ENCODE data around the gene CCDC134.

CCDC134 gene

DNA sequence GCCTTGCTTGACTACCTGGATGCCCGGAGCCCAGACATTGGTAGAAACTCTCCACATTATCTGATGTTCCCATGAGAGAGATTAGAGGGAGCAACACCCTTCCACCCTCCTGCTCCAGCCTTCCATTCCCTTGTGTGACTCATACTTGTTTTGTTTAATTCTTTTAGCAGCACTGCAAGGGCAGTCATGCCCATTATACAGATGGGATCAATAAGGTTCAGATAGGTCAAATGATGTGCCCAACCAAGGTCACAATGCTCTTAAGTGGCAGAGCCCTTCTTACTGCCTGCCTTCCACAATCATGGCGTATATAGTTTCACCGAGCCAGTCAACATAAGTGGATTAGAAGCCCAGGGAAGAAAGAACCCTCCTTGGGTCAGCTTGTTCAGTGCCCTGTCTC lies 6.6 kb upstream of the CCDC134 start:
- no peak for DNase-seq

GRCh38 chr22:41798736-41799135 lies 1.7 kb upstream of the CCDC134 start:
- DNase-seq = no peak

DNA sequence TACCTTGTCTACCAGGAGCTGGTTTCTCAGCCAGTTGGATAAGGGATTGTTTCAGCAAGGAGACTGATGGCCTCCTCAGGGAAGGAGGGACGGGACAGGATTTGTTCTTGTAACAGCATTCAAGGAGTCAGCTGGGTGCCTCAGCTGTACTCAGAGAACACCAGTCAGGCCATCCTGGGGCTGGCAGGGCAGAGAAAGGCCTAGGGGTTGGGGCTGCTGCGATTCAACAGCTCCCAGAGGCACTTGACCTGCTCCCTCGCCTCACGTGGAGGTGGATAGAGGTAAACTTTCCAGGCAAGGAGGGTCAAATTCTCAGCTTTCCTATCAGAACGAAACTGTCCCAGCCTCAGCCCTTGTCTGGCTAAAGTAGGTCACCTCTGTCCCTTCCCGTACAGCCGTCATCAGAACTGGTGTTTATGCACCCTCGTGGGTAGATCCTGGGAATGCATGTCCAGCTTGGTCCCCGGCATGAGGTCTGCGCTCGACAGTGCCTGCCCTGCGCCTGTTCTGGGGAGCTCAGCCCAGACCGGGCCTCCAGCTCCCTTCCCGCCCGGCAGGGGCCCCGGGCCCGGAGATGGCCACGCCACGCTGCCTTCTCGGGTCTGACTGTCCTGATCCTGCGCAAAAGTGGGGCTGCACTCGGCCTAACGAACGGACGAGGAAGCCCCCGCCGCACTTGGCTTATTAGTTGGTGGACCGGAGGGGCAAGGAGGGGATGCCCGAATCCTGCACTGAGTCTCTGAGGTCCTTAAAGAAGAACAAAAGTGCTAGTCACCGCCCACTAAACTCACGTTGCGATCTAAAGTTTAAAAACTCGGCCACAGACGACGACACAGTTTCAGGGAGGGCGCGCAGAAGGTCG lies 762 bp upstream of the CCDC134 start:
- DNase-seq = no peak

DNA sequence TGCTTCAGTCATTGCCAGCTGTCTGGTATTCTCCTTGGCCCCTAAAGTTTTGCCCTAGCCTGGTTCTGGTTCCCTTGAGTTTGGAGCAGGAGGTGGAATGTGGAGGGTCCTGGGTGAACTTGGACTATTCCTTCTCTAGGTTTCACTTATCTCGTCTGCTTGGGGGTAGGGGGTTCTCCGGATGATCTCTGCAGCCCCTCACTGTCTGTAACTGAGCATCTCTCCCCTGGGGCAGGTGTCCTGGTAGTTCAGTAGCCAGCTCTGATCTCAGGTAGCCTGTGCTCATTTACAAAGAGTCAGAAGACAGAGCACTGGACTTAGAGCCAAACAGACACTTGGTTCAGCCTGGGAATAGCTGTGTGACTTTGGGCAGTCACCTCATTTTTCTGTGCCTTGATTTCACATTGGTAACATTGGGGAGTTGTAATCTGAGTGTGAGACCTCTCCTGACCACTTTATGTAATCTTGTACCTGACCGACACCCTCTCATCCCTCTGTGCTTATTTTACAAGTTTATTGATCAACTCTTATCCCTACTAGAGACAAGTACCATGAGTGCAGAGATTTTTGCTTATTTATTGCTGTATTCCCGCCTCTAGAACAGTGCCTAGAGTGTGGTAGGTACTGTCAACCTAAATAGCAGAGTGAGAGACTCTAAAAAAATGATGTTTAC lies 804 bp downstream of the CCDC134 start:
- DNase-seq = no peak

DNA sequence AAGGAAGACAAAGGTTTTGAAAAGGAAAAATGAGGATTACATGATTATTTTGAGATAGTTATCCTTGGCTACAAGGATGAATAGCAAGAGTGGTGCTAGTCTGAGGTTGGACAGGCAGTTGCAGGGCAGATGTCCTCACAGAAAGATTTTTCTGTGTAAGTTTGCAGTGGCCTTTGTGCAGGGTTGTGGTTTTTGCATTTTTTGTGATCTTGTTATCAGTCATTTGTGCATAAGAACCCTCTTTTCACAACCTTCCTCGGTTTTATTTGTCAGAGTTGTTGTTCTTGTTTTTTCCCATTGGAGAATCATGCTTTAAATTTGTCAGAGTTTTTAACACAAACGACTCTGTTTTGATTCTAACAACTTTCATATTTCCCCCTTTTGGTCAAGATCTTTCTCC lies 1.4 kb downstream of the CCDC134 start:
- DNase-seq = no peak

DNA sequence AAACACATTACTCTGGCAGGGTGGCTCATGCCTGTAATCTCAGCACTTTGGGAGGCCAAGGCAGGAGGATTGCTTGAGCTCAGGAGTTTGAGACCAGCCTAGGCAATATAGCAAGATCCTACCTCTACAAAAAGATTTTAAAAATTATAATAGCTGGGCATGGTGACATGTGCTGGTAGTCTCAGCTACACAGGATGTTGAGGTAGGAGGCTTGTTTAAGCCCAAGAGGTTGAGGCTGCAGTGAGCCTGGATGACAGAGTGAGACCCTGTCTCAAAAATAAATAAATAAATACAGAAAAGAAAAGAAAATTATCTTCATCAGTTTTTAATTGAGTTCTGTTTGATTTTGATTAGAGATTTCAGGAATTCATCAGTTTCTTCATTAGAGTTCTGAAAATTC lies 5.2 kb downstream of the CCDC134 start:
- no peak for DNase-seq

DNA sequence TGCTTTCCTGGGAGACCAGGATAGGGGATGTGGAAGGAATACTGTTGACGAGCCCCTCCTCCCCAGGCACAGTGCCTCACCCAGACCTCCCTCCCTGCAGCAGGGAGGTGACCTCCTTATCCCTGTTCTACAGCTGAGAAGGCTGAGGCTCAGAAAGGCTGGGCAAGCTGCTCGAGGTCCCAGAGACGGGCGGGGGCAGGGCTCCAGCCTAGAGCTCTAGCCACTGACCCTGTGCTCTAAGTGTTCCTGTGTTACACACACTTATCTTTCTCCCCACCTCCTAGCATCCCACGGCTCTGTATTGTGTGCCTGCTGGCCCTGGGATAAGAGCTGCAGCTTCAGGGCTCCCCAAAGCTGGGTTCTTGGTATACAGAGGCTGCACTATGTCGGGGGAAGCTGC lies 7.9 kb downstream of the CCDC134 start:
- DNase-seq = no peak

DNA sequence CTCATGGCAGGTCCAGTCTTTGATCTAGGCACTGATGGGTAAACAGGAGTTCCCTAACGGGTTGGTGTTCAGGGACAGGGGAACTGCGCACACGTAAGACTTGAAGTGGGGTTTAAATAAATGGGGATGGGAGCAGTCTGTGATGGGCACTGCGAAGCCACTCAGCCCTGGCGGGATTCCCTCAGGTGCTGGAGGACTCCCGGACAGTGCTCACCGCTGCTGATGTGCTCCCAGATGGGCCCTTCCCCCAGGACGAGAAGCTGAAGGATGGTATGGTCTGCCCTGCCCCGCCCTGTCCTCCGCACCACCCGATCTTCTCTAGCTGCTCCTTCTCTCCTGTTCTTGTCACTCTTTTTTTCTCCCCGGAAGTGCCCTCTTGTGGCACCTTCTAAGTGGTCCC lies 9.5 kb downstream of the CCDC134 start:
- DNase-seq = no peak

- DNase-seq = no peak
These were observed 12.5 kb downstream of the CCDC134 start for GRCh38 chr22:41812805-41813545.

GRCh38 chr22:41813726-41814410 lies 13.4 kb downstream of the CCDC134 start:
- DNase-seq = no peak

DNA sequence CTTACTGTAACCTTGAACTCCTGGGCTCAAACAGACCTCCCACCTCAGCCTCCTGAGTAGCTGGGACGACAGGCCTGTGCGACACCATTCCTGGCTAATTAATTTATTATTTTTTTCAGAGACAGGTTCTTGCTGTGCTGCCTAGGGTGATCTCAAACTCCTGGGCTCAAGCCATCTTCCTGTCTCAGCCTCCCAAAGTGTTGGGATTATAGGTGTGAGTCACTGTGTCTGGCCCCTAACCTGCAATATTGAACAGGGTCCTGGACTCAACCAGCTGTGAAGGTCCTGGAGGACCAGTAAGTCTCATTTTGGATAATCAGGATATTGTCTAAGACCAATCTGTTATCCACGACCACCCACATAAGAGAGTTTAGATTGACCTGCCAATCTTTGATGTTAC lies 15.2 kb downstream of the CCDC134 start:
- no peak for DNase-seq

DNA sequence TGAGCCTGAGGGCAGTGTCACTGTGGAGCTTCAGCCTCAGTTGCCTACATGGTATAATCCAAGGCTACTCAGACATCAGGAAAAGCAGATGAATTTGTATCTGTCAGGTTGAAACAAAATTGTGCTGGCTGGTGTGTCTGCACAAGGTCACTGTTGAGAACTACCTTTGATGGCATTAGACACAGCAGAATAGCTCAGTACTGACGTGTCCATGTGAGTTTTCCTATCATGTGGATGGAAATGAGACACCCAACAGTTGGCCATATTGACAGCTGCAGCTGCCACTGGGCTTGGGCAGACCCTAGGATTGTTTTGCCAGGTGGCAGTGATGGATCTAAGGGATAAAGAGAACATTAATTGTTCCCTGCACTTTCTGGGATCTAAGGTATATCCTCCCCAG lies 15.8 kb downstream of the CCDC134 start:
- no peak for DNase-seq

GRCh38 chr22:41816871-41817270 lies 16.4 kb downstream of the CCDC134 start:
- no peak for DNase-seq

DNA sequence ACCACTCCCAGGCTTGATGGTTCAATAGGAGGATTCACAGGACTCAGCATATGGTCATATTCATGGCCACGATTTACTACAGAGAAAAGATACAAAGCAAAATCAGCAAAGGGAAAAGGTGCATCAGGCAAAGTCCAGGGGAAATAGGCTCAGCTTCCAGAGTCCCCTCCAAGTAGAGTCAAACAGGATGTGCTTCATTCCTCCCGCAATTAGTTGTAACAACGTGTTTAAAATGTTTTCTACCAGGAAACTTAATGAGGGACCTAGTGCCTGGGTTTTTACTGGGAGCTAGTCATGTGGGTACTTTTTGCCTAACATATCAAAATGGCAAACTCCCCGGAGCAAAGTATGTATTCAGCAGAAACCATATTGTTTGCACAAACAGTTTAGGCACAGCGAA lies 17.5 kb downstream of the CCDC134 start:
- DNase-seq = no peak

- no peak for DNase-seq
These were observed 18.1 kb downstream of the CCDC134 start for GRCh38 chr22:41818596-41818995.

DNA sequence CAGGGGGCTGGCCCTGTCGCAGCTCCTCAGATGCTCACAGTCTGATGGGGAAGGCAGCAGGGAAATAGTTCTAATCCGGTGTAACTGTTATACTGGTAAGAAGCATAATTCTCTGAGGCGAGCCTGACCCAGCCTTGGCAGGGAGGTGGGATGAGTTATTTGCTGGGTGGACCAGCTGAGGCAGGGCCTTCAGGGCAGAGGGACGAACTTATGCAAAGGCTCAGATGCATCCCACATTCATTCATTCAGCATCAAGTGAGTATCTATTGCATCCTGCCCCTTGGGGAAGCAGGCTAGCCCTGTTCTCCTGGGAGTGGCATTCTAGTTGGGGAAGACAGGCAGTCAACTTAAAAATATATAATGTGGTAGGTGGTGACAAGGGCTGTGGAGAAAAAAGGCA lies 18.8 kb downstream of the CCDC134 start:
- no peak for DNase-seq

GRCh38 chr22:41820447-41820846 lies 20.0 kb downstream of the CCDC134 start:
- no peak for DNase-seq

DNA sequence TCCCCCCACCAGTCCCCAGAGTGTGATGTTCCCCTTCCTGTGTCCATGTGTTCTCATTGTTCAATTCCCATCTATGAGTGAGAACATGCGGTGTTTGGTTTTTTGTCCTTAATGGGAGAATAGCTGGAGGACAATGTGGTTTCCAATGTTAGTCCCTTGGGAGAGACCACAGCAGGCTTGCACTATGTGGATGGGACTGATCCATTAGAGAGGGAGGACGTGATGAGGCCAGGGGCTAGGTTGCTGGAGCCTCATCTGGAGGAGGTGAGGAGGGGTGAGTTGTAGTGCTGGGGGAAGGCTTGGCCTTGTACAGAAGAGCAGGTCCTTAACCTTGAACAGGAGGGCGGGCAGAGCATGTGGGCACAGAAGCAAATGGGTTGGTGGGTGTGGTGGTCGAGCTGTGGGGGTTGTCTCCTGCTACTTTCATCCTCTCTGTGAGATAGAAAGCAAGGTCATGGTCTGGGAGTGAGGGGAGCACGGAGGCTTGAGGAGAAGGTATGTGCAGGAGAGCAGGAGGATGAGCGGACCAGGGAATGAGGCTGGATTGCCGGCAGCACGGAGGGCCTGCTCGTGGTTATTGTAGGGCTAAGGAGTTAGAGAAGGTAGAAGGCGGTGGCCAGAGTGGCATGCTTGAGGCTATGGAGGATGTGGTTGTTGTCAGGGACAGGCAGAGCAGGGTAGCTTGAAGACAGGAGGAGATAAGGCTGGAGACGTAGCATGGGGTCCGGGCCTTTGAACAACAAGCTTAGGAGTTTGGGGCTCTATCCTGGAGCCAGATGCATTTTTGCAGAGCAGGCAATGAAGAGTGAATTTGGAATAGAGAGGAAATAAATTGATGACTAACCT lies 21.2 kb downstream of the CCDC134 start:
- DNase-seq = no peak

- no peak for DNase-seq
These were observed 22.0 kb downstream of the CCDC134 start for GRCh38 chr22:41822317-41823057.

DNA sequence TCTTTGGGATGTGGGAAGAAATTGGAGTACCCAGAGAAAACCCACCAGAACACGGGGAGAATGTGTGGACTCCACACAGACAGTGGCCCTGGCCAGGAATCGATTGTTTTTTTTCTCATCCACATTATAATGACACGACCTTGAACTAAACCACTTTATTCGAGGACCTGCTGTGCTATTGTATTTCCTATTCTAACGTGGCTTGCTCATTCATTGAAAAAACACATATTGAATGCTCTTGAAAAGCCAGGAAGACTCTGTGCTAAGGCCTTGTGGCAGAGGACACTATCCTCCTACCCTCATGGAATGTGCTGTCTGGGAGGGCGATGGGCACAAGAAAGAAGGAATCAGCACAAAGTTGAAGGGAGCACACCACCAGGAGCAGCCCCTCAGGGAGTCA lies 23.3 kb downstream of the CCDC134 start:
- DNase-seq = no peak

DNA sequence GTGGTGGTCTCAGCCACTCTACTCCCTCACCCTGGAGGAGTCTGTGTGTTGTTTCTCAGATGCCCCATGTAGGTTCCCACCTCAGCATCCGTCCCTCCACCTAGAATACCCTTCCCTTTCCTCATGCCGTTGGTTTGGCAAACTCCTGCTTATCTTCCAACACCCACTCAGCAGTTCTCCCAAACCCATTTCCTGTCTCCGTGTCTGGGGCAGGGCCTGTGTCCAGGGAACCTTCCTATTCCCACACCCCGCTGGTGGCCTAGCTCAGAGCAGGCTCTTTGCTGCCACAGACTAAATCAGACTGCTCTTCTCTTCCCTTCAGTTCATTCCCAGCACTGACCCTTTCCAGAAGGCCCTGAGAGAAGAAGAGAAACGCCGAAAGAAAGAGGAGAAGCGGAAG lies 24.9 kb downstream of the CCDC134 start:
- DNase-seq = no peak

DNA sequence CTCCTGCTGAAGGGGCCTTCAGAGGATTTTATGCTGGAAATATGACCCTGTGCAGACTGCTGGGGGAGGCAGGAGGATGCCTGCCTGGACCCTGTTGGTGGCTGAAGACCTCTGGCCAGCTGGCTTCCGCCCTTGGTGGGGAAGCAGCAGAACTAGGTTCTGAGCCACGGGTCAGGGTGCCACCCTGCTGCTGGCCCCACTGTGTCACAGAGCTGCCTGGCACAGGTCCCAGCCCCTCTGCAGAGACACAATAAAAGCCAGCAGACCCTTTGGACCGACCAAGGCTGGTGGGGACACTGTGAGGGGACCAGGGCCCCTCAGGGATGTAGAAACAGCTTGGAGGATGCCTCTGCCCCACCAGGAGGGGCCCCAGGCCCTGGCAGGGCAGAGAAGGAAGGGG lies 25.5 kb downstream of the CCDC134 start:
- no peak for DNase-seq
